Measurements from ENCODE around the gene SLC8A1.

Gene SLC8A1

GRCh38 chr2:40380041-40380440 lies 71.8 kb downstream of the SLC8A1 start:
- DNase-seq: no peak

- no peak for DNase-seq
Measured at GRCh38 chr2:40374543-40375240, 77.2 kb downstream of the SLC8A1 start.

- no peak for DNase-seq
Measured at GRCh38 chr2:40373111-40373510, 78.8 kb downstream of the SLC8A1 start.

- DNase-seq: no peak
Measured at GRCh38 chr2:40372283-40372985, 79.5 kb downstream of the SLC8A1 start.

GRCh38 chr2:40371525-40372282 lies 80.2 kb downstream of the SLC8A1 start:
- no peak for DNase-seq

DNA sequence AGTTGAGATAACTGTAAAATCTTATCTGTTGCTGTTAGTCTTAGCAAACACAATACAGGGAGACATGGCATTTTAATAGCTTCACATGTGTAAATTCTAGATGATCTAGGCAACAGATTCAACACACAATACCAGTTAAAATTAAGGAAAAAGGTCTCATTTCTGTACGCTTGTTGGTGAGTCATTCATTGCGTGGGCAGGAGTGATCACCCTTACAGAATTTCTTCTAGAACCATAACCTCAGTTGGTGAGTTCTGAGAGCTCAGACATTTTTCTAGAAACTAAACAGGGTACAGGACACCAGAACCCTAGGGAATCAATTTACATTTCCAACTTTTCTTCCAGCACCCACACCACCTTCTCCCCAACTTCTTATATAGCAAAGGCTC lies 81.9 kb downstream of the SLC8A1 start:
- no peak for DNase-seq

DNA sequence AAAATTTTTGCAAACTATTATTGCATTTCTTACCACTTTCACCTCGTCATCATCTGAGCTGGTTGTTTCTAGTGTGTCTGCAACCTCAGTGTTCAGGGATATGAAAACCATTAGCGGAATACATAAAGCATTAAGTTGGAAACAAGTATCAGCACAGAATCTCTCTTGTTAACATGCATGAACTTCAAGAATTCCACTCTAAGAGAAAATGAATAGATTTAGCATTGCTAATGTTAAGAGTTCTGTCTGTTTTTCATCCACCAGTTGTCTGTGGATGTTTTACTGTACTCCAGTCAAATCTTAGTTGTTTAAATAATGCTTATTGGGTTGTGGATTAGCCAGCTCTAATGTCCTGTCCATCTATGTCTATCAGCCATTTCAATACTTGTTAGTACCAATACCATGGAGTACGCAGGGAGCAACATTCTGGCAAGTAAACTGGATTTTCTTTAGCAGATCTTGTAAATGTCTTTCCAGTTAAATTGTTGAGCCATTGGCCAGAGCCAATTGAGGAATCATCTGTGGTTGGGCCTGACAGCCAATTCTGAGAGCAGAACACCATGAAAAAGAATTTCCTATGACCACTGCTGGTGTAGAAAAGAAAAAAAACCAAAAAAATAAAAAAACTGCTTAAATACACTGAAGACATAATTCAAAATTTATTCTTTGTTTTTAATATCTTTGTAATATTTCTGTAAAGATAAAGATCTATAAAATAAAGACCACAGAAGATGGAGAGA lies 82.5 kb downstream of the SLC8A1 start:
- no peak for DNase-seq

- DNase-seq: no peak
Measured at GRCh38 chr2:40367652-40368051, 84.2 kb downstream of the SLC8A1 start.

DNA sequence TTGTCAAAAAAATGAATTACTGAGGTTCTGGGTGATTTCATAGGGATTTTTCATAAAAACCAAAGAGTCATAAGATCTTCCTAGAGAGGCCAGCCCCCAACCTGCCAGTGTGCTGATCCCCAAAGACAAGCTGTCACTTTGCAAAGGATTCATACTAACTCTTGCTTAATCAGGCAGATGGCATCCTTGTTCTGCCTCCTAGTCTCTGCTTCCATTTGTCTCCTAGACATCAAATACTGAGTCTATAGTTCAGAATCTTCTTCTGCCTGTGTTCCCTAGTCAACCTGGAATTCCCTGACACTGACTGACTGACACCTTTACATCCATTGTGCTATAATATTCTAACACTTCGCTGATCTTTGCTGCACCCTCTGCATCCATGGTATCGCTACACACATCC lies 84.9 kb downstream of the SLC8A1 start:
- no peak for DNase-seq

DNA sequence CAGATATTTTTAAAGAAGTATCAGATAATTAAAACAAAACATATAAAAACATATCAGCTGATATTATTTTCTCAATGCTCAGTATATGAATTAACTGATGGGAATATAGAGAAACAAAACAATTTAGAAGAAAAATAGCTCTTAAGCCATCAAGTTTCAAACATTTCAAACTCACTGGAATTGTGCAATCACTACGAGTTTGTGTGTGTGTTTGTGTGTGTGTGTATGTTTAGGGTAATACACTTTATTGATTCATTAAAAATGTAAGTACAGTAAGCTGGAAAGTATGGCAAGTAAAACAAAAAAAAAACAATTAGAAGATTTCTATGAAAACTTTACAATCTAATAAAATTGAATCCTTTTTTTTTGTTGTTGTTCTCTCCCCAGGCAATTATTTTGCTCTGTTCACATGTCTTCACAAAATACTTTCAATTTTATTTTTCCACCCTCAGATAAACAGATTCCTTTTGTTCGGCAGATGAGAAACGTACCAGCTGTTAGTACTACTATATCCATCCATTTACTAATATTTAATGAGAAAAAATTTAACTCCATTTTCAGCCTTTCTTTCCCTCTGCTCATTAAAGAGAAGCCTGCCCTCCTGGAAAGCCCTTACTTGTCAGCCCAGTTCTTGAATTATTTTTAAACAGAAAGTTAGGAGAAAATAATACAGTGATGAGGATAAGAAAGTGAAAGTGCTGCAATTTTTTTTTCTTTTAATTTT lies 87.6 kb downstream of the SLC8A1 start:
- no peak for DNase-seq

- DNase-seq: no peak
Measured at GRCh38 chr2:40363631-40364030, 88.3 kb downstream of the SLC8A1 start.

GRCh38 chr2:40363231-40363630 lies 88.7 kb downstream of the SLC8A1 start:
- no peak for DNase-seq

DNA sequence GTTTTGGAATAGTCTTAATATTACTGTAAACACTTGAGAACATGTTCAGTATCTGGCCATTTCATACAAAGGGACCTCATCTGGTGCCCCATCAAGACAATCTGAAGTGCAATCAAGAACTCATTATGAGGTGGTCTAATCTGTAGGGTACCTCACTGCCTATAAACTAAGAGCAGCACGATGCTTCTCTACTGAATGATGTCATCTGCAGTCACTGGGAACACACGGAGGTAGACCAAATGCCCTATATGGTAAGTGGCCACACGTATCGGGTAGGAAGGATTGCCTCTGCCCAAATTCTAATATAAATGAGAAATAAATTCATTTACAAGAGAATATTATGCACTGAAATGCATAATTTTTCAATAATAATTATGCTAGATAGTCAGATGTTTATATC lies 90.4 kb downstream of the SLC8A1 start:
- no peak for DNase-seq

DNA sequence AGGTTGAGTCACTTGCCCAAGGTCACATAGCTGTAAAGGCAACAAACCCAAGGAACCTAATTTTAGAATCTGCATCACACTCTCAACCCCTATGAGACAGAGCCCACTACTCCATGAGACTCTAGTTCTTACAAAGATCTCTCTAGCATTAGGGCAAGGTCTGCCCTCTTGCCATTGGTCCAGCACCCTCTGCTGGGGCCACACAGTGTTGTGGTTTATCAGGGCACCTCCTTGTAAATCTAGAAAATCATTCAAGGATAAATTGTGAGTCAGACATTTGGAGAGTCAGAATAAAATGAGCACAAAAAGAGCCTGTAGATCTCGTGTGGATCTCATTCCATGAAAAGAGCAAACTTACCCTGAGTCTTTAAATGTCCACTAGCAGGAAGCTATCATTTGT lies 91.2 kb downstream of the SLC8A1 start:
- no peak for DNase-seq

DNA sequence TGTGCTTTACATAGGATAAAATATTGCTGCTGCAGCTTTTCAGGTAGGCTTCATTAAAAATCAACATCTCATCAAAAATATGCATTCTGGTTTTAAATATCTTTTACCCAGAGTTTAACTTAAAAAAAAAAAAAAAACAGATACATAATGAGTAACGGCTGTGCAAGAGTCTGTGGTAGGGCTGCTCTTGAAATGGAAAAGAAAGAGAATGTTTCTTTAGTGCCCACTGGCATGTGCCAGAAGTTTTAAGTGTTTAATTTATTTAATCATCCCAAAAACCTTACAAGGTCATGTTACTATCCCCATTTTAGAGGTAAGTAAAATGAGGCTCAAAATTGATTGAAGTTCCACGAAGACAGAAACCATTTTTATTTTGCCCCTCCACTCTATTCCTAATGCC lies 92.1 kb downstream of the SLC8A1 start:
- no peak for DNase-seq

DNA sequence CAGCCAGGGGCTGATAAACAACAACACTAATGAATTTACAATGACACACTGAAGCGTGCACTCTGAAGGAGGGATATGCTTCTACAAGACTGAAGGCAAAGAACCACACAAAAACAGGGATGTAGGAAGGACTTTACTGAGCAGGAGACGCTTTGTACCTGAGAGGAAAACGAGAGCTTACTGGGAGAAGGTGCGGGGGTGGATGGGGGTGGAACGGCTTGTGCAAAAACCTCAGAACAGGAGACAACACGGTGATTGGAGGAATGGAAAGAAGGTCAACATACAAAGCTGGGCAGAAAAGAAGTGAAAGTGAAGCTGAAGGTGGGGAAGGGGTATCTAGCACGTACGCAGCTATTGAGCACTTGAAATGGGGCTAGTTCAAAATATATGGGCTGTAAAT lies 93.1 kb downstream of the SLC8A1 start:
- no peak for DNase-seq

DNA sequence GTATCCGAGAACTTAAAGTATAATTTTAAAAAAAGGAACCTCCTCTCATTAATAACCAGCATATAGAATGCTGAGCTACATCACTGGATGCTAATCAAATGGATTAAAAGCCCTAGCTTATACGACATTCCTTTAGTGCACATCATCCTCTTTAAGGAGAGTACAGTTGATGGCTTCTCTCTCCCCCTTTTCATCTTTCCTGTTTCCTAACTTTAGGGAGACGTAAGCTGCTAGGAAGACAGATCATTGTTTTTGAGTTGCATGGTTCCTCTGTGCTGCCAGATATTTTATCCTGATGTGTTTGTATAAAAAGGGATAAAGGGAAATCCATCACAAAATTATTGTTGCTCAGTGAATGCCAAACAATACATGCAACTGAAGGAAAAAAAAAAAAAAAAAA lies 94.2 kb downstream of the SLC8A1 start:
- DNase-seq: no peak

GRCh38 chr2:40355451-40355850 lies 96.4 kb downstream of the SLC8A1 start:
- DNase-seq: no peak

DNA sequence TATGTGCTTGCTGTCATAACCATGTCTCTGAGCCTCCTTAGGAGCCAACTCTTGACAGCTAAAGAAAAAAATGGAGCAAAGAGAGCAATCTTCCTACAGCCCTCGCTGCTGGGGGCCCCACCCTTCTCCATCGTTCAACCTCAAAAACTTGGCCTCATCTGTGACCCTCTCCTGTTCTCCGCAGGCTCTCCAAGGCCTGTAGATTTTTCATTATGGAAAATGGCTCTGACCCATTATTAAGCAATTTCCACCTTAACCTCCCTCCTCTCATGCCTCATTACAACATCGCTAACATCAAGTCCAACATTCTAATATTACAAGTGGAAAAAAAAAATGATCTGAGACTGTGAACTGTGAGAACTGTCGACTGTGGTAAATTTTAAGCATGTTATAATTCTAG lies 98.7 kb downstream of the SLC8A1 start:
- DNase-seq: no peak

- DNase-seq: no peak
Measured at GRCh38 chr2:40352703-40353099, 99.2 kb downstream of the SLC8A1 start.

DNA sequence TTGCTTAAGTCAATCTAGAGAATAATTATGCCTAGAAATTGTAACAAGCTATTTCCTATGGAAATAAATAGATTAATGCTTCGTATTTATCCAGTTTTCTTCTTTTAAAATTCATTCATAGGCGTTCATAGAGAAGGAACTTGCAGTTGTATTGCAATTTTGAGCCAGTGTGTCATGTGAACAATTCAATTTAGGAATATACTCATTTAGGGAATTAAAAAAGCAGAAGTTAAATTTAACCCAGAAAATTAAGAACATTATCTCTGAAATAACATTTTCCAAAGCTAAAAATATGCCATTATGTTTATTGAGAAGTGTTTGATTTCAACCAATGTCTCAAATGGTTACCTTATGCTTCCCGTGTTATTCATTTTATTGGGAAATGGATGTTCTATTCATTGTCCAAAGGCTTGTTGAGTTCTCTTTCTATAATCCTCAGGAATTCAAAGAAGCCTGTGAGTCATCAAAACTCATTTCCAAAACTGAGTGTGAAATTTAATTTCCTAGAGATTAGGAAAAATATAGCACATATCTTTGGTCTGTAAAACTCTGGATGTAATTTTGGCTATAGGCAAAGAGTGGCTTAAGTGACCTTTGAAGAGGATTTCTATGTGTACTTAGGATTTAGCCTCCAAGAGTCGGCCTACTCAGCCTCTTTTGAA lies 99.7 kb downstream of the SLC8A1 start:
- DNase-seq: no peak

GRCh38 chr2:40348665-40349064 lies 103.2 kb downstream of the SLC8A1 start:
- no peak for DNase-seq

Measured in stimulated activated CD4-positive, alpha-beta T cell treated with anti-CD3 and anti-CD28 coated beads, Interleukin-4, amount 100 ng/mL, for 4 hours (primary cell).